A673 (cell line): Measurements from ENCODE around the gene C1orf198. TPM values are rescaled to one million over a fixed set of nuclear protein-coding genes. Genes with fewer than 3 reads are reported as not detected.

Experiments
- BruUV-seq: library from RNA; stranded (reverse); fragments of 400-500 nt; replicated peaks from 2 replicates; lab custom pipeline; 2021; lab: Mats Ljungman, UMichigan
- CTCF ChIA-PET: fragments of 300-600 bp; sonication (Branson Sonifier 250); formaldehyde crosslinking; loops from one replicate; lab custom pipeline; 2022; ENCODE audit warnings: antibody characterized with exemption; lab: Charles Lee
- POLR2A ChIA-PET: fragments of 300-600 bp; sonication (Branson Sonifier 250); formaldehyde crosslinking; loops from one replicate; lab custom pipeline; 2022; ENCODE audit warnings: antibody characterized with exemption; ENCODE audit not compliant: low non-redundant PET; lab: Charles Lee
- DNase-seq: peaks from one replicate; pipeline ENCODE4 v3.0.0-alpha.2; 2015; ENCODE audit warnings: low spot score
- H3K27ac ChIP-seq: fragments of 200-600 bp; sonication (generic); 2 replicates; pipeline ENCODE4 v1.5.1; 2016; ENCODE audit warnings: mixed run types, low read depth, mild to moderate bottlenecking, mixed read lengths, antibody characterized with exemption, low read length; ENCODE audit not compliant: poor library complexity, severe bottlenecking
- H3K27me3 ChIP-seq: fragments of 200-600 bp; sonication (generic); replicated peaks from 2 replicates; pipeline ENCODE4 v1.6.1; 2017; ENCODE audit warnings: mixed run types, low read depth, mild to moderate bottlenecking, mixed read lengths, antibody characterized with exemption, low read length; ENCODE audit not compliant: insufficient read depth, poor library complexity
- H3K36me3 ChIP-seq: fragments of 200-600 bp; sonication (generic); 2 replicates; pipeline ENCODE4 v1.6.1; 2016; ENCODE audit warnings: mixed run types, mild to moderate bottlenecking, mixed read lengths, antibody characterized with exemption, low read length; ENCODE audit not compliant: insufficient read depth, poor library complexity, severe bottlenecking
- H3K4me1 ChIP-seq: fragments of 200-600 bp; sonication (generic); 2 replicates; pipeline ENCODE4 v1.6.1; 2017; ENCODE audit warnings: mixed run types, mild to moderate bottlenecking, mixed read lengths, antibody characterized with exemption, low read length; ENCODE audit not compliant: insufficient read depth, poor library complexity, severe bottlenecking
- H3K4me3 ChIP-seq: fragments of 200-600 bp; sonication (generic); 2 replicates; pipeline ENCODE4 v1.5.1; 2016; ENCODE audit warnings: low read depth, mixed run types, mild to moderate bottlenecking, mixed read lengths, low read length; ENCODE audit not compliant: poor library complexity, severe bottlenecking
- H3K9me3 ChIP-seq: fragments of 200-600 bp; sonication (generic); 2 replicates; pipeline ENCODE4 v1.6.1; 2016; ENCODE audit warnings: mixed run types, low read depth, mild to moderate bottlenecking, mixed read lengths, antibody characterized with exemption, low read length; ENCODE audit not compliant: poor library complexity, severe bottlenecking
- EZH2 ChIP-seq: fragments of 200-600 bp; sonication (generic); IDR thresholded peaks from 2 replicates; pipeline ENCODE4 v1.6.1; 2017; ENCODE audit warnings: borderline replicate concordance, low read depth, mild to moderate bottlenecking, mixed read lengths, antibody characterized with exemption, low read length; ENCODE audit not compliant: poor library complexity, severe bottlenecking
- intact Hi-C: fragments of 100-400 bp; cut with micrococcal nuclease; formaldehyde crosslinking; loops from one replicate; pipeline ENCODE4 v1.10.0; 2022; ENCODE audit not compliant: unreplicated experiment
- total RNA-seq: library from RNA; stranded (reverse); gene quantifications from 2 replicates; pipeline ENCODE4 v1.2.3, GENCODE V29; 2021
- TF ChIP-seq, protein P1 (sequence below): fragments of 300-800, 200-600 bp; sonication (generic); conservative IDR thresholded peaks from 2 replicates; pipeline ENCODE4 v1.5.1; 2017; ENCODE audit warnings: low read depth, mild to moderate bottlenecking, antibody characterized with exemption, low read length, moderate library complexity, mixed read lengths

Gene C1orf198
- total RNA-seq, 1 experiment from 2014 or later: 42.4 TPM

DNA sequence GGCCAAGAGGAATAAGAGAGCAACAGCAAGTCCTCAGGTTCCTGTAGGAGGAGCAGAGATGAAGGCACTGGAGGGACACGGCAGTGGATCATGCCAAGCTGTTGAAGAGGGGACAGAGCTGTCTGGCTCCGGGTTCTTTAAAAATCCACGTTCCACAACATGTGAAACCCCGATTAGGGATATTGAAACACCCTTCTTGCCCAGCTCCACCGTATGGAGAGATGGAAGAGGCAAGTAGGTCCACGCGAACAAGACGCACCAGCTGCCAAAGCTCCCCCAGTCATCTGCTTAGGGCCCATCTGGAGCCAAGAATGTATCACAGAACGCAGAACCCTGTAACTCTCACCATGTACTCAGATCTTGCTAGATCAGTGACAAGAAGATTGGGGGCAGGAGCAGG lies 3.9 kb downstream of the C1orf198 start:
- ChIA-PET CTCF (no interaction called here), POLR2A (interaction anchor here (0.7 kb wide), 1 partner anchor 371 kb away, joined by 3 read pairs; no protein-coding TSS in a partner anchor)
- intact Hi-C loops: no loop called here
- H3K27me3 ChIP-seq: no peaks in the 10 kb centered on the region
- no peak for TF ChIP-seq EZH2
- TF ChIP-seq, protein P1, sequence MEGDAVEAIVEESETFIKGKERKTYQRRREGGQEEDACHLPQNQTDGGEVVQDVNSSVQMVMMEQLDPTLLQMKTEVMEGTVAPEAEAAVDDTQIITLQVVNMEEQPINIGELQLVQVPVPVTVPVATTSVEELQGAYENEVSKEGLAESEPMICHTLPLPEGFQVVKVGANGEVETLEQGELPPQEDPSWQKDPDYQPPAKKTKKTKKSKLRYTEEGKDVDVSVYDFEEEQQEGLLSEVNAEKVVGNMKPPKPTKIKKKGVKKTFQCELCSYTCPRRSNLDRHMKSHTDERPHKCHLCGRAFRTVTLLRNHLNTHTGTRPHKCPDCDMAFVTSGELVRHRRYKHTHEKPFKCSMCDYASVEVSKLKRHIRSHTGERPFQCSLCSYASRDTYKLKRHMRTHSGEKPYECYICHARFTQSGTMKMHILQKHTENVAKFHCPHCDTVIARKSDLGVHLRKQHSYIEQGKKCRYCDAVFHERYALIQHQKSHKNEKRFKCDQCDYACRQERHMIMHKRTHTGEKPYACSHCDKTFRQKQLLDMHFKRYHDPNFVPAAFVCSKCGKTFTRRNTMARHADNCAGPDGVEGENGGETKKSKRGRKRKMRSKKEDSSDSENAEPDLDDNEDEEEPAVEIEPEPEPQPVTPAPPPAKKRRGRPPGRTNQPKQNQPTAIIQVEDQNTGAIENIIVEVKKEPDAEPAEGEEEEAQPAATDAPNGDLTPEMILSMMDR: no peak
- no peak overlapping the region for H3K4me3 ChIP-seq
- no peak overlapping the region for H3K27ac ChIP-seq
- no peaks in the 10 kb centered on the region for H3K9me3 ChIP-seq
- BruUV-seq: no TSS peak
- H3K4me1 ChIP-seq: peaks cover 33% of the 10 kb centered on the region
- no peak for DNase-seq
- H3K36me3 ChIP-seq: no peaks in the 10 kb centered on the region

DNA sequence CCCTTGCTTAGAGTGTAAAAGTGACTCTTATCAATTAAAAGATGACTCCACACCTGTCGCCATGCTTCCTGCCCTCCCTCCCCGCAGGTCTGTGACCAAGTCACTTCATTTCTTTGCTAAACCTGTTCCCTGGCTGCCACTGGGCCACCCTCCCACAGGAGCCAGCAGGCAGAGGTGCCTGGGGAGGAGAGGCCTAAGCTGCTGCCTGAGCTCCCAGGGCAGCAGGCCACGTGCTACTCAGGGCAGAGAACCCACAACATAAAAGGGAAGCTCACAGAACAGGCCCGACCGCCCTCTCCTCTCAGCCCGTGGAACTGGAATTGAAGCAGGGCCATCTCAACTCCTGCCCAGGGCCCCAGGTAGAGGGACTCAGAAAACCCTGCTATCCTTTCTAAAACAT lies 4.9 kb downstream of the C1orf198 start:
- intact Hi-C loops: no loop called here
- POLR2A ChIA-PET: no interaction called here
- TF ChIP-seq, protein P1: no peak
- TF ChIP-seq EZH2: no peak
- CTCF ChIA-PET: no interaction called here
- no TSS peak for BruUV-seq
- Histone ChIP-seq H3K4me3 (no peak overlapping the region), H3K27ac (peak overlapping the region; percentile 27), H3K36me3 (no peaks in the 10 kb centered on the region), H3K27me3 (no peaks in the 10 kb centered on the region), H3K4me1 (peaks cover 26% of the 10 kb centered on the region), H3K9me3 (no peaks in the 10 kb centered on the region)
- DNase-seq: no peak

DNA sequence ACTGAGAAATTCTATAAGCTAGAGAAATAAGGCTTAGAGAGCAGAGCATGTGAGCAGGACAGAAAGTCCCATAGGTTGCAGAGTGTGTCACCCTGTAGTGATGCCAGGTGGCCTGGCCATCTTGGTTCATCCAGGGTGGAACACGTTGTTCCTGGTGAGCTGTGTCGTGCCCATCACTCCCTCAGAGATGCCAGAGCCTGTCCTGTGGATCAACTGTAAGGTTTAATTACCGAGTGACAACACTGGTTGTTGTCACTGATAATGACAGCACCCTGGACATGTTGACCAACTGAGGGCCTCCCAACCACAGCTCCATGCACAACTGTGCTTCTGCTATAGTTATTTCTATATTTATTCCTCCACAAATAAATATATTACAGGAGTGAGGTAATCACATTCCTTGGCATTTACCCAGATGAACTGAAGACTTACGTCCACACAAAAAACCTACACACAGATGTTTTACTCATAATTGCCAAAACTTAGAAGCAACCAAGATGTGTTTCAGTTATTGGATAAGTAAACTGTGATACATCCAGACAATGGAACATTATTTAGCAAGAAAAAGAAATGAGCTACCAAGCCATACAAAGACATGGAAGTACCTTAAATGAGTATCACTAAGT lies 6.2 kb downstream of the C1orf198 start:
- no peaks in the 10 kb centered on the region for H3K9me3 ChIP-seq
- H3K27ac ChIP-seq: no peak overlapping the region
- ChIA-PET CTCF (interaction anchor here (0.6 kb wide), 1 partner anchor 26 kb away, joined by 9 read pairs; no protein-coding TSS in a partner anchor), POLR2A (no interaction called here)
- no peak overlapping the region for H3K4me3 ChIP-seq
- no peak for DNase-seq
- peaks cover 22% of the 10 kb centered on the region for H3K4me1 ChIP-seq
- no peaks in the 10 kb centered on the region for H3K27me3 ChIP-seq
- H3K36me3 ChIP-seq: no peaks in the 10 kb centered on the region
- no TSS peak for BruUV-seq
- intact Hi-C loops: no loop called here
- TF ChIP-seq, protein P1: no peak
- no peak for TF ChIP-seq EZH2
